Stimulated activated CD8-positive, alpha-beta memory T cell treated with anti-CD3 and anti-CD28 coated beads, Interleukin-12 subunit alpha, Interleukin-12 subunit beta, amount 100 ng/mL, for 24 hours (primary cell): Measurements from ENCODE around the gene CELF2.
"Not testable (repeated sequence)": the region's sequence is repeated elsewhere in the genome, so short reads cannot be mapped to it uniquely, and the experiment has no call there.

ENCODE experiments used
- DNase-seq: peaks from one replicate; pipeline ENCODE4 v3.0.0-alpha.2; 2020; ENCODE audit errors: extremely low read depth

CELF2 gene

DNA sequence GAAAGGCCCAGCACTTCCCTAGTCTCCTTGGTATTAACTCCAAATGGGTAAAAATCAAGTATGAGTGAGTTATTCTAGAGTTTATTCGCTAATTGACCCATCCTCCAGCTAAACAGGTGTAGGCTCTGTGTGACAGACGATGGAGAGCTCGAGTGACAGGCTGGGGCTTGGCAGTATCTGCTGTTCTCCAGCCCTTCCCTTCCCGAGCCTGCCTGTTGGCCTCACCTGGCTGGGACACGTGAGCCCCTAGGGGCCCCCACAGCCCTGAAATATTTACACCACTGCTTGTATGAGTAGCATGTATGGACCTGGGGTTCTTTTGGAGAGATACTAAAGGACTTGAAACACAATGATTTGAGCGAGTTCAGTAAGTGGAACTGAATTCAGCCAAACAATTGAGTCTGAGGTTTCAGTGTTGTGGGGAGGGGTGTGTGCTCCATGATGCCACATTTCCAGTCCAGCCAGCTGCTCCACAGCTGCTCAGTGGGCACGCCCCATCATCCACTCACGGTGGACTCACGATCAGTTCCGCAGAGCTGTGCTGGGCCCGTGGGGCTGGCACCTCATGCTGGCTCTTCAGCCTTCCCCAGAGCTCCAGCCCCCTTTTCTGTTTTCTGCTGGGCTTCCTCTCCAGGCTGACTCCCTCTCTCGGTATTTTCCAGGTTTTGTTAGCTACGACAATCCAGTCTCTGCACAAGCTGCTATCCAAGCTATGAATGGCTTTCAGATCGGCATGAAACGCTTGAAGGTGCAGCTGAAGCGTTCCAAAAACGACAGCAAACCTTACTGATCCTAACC, 310.8 kb downstream of the CELF2 start:
- DNase-seq, result no peak

DNA sequence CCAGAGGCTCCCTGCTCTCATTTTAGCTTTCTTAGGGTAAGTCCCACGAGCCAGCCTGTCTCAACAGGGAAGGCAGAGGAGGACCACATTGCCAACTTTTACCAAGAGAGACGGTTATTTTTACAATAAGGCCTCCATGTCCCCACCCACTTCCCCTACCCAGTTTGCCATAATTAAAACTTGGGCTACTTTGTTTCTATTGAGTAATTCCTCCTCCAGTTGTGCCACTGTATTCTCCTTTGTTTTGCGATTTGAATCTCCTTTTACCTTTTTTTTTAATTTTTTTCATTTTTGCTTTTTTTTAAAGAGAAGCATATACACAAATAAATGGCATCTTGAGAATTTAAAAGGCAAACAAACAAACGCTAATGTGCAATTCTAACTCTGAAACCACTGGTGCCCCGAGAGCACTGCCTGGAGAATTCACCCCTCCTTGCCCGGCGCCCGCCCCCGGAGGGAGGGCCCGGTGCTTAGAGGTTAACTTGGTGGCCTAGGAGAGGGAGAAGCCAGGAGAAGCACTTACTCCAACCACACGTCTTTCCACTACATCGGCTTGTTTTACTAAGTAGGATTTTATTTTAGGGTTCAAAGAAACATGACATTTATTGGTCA, 311.5 kb downstream of the CELF2 start:
- no peak for DNase-seq

DNA sequence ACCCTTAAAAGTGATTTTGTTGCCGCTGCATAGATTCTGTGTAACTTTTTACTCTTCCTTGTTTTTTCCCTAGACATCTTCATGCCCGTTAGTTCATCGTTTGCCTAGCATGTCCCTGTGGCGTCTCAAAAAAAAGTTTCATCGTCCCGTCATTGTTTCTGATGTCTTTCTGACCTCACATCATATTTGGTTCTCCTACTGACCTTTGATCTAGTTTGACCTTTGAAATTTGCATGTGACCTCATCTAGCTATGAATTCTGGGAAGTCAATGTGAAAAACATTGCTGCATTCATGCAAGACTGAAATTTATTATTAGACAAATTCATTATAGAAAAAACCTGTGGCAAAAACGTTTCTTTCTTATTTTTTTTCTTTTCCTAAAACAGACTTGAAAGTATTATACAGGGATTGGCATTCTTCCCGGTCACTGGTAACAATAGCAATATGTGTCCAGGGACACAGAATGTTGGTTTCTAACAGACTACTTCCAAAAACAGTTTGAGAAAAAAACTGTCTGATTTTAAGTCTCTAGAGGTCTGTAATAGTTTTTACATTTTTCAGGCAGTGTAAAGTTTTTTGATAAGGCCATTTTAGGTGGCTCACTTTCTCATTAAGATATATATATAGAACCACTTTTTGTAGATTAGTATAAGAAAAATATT, 312.8 kb downstream of the CELF2 start:
- DNase-seq, result no peak

DNA sequence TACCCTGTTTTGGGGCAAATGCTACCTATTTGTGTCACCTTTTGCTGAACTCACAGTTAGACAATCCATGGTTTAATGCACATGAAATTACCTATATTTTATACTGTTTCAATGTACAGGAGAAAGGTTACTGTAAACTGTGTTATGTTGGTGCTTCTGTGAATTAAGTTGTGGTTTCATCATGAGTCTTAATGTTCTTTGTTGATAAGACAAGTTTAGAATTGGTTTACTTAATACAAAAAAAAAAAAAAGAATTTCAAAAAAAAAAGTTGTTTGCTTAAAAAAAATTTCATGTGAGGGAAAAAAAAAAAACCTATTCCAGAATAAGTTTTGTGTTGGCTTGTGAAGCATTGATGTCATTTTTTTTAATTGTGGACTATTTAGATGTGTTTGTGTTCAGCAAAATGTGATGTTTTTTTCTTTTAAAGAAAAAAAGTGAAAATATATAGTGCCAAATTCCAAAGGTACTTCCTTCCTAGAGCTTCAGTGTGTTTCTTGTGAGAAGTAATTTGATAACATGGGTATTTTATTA, 313.4 kb downstream of the CELF2 start:
- no peak for DNase-seq

DNA sequence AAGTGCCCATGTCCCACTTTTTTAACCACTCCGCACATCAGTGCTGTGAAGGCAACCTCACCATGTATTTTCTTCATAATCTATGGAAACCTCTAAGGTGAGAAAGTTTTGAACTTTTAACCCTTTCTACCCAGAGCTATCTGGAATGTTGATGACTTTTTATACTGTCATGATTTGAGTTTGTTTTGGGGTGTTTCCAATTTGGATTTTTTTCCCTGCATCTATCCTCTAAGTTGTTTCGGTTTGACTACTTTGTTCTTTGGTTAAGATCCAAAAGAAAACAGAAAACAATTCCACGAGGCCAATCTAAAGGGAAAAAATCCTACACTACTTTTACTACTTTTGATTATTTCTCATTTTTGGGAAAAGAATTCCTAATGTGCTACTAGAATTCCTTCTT, 314.1 kb downstream of the CELF2 start:
- no peak for DNase-seq

DNA sequence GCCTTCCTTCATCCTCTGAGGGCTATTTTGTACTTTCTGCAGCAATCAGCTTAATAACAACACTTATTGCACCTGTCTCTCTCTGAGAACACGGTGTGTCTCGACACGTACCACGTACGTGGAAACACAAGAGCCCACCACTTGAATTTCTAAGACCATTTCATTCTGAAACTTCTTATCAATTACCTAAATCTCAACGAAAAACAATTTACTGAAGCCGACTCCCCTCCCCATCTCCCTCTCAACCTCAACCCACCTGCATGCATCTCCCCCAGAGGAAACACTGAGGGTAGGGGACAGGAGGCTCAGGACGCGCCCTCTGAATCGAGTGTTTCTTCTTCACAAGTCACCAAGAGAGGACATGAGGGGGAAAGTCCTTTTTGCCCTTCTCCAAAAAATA, 315.2 kb downstream of the CELF2 start:
- DNase-seq, result no peak

DNA sequence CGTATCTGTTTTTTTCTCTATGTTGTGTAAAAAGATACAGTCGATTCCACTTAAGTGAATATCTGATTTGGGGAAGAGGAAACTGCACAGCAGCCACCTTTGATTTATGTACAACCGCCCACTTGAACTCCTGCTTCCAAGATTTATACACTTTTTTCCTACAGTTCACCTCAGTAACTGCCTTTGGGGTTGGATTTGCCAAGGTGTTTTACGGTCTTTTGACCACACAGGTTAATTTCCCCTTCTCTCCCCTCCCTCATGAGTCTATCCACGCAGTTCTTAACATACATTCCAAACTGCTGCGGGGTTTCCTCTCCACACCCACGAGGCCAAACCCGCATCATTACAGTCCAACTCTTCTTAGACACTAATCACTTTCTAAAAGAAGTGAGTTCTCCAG, 316.8 kb downstream of the CELF2 start:
- no peak for DNase-seq

DNA sequence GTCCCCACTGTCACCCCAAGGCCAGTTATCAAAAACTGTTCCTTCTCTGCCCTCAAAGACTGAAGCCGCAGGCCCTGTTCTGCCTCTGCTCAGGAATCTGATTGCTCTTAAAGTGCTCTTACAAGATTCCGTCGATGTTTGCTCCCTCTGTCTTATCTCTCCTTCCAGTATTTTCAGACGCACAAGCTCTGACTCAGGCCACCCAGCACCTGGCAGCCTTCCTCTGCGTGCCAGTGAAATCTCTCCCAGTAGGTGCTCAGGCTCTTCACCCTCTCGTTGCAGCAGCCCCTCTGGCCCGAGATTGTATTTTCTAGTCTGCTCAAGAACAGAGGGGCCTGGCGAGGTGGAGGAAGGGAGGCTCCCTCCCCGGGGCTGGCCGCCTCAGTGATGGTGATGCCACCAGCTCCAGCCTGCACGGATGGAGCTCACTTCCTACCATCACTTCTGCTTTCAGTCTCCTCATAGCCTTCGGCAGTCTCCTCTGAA, 317.5 kb downstream of the CELF2 start:
- no peak for DNase-seq

DNA sequence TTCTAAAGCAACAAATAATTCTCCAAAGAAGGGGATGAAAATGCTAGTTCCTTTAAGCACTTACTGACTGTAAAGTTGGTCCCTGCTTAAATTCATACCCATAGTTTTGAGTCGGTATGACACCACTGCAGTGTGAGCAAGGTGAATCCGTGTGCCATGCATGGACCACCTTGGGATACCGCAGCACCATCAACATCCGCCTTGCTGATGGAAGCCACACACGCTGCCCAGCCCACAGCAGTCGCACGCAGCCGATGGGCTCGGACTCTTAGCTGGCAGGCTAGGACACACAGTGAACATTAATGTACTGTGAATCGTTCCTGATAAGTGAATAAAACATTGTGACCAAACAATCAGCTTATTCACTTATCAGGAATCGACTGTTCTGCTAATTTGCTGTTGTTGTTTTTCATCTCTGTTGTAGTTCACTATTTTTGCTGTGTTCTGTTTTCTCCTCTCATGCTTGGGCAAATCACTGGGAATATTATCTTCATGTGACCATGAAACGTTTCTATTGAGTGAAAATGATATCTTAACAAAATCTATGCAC, 318.3 kb downstream of the CELF2 start:
- no peak for DNase-seq

DNA sequence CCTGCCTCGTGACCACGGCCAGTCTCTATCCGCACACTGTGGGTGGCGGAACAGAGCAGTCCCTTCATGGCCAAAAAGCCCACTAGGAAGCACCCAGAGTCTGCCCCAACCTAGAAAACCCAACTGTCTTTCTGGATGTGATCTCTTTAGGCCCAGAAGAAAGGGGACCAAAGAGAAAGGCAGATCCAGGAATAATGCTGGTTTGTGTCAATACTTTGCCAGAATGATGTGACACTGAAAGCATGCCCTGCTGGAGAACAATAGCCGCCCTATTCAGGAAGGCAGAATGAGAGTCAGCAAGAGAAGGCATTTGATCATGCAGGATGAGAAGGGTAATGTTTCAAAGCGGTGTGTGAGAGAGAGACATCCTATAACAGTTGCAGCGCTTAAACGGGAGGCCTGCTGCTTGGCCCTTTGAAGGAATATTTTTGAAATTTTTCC, 319.1 kb downstream of the CELF2 start:
- DNase-seq, result no peak

DNA sequence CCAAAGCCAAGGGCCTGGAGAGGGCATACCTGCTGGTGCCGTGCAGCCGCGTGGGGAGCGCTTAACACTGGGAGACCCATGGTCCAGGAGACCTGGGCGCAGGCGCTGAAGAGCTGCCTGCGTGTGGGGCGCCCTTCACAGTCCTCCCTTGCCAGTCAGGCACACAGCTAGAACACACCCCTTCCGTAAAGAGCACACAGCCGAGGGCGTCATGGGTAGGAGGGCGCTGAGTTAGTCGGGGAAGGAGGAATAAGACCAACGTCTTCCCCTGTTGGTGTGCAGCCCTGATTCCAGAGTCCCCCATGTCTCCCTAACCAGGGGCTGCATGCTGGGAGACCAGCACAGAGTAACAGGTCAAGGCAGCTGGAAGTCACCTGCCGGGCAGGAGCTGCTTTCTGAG, 319.8 kb downstream of the CELF2 start:
- DNase-seq, result no peak

DNA sequence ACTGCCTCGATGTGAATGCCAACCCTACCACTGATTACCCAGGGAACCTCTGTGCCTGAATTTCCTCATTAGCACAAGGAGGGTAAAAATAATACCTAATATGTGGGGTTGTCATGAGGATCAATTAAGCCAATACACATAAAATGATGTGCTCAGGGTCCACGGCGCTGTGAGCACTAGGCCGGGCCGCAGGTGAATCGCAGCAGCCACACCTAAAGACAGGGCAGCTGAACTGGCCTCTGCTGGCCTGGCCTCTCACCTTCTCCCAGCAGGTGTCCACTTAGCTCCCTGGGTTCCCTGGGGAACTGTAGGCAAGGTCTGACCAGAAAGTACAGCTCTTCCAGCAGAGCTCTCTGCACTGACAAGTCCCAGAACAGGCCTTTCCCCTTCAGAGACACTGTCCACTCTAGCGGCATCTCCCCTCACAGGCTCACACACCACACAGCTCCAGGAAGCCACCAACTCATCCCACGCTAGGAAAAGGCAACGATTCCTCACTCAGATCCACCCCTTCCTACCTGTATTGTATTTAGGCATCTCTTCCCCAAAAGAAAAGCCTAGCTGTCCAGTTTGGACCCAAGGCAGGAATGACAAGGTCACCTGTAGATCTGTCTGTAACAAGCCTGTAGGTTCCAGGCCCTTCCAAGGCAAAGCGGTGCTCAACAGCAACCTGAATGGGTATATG, 320.6 kb downstream of the CELF2 start:
- DNase-seq, result no peak

DNA sequence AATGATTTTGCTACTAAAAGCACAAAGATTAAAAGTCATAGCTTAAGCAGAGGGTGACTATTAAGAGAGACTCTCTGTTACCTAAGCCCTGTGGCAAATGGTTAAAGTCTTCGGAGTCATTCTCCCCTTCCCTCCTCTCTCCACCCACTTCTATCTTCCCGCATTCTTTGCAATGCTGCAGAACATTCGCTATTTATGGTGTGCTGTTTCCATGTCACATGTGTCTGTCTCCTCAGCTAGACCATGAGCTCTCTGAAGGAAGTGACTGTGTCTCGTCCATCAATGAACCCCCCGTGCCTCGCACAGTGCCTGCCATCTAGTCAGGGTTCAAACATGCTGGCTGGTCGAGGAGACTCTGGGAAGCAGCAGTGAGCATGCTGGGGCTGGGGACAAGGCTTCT, 321.3 kb downstream of the CELF2 start:
- DNase-seq, result no peak

DNA sequence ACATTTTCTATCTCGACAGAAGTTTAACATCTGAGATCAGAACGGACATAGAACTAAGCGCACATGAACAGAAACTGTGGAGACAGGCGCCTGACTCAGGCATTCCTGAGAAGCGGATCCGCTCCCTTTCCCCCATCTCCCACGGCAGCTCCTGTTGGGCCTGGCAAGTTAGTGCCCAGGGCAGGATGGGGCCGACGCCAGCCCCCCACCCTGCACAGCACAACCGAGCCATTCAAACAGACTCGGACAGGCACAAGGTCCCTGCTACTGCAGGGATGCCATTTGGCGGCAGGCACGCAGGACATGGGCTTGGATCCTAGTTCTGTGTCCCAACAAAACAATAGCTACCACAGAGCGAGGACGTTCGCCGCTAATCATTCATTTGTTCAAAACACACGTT, 322.0 kb downstream of the CELF2 start:
- no peak for DNase-seq

DNA sequence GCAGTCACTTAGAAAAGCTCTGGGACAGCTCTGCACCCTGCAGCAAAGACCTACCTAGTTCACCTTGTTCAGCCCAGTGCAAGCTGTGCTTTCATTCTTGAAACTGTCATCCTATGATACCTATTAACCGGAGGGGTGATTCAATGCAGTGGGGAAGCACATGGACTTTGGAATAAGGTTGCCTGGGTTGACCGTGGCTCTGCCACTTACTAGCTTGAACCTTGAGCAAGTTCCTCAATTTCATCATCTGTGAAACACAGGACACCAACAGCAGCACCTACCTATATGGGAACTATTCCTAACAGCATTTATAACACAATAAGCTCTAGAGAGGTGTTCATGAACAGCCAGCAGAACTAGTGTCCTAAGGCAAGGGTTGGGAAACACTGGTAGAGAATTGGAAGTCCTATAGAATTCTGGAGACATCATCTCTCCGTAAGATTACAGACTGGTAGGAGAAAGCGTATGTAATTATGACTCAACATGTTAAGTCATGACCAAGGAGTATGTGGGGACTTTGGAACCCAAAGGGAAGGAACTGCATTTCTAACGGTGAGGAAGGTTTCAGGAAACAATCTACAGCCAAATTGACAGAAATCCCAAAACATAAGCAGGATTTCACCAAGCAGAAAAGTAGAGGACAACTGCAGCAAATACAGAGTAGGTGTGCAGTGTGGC, 323.8 kb downstream of the CELF2 start:
- DNase-seq, result no peak

DNA sequence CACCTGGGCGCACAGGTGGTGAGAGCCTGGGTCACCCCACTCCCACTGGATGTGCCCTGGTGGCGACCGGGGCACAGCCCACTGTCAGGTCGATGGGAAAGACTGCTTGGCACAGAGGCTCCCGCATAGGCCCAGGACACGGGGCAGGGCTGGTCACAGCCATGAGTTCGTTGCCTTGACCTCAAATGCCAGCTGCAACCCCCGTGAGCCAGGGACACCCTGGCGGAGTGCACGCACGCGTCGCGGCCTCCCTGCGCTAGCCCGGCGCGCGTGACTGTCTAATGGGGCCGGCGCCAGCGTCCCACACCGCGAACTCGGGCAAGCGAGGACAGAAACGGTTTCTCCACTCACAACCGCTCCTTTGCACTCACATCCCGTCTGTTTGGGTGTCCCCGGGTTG, 326.4 kb downstream of the CELF2 start:
- no peak for DNase-seq

DNA sequence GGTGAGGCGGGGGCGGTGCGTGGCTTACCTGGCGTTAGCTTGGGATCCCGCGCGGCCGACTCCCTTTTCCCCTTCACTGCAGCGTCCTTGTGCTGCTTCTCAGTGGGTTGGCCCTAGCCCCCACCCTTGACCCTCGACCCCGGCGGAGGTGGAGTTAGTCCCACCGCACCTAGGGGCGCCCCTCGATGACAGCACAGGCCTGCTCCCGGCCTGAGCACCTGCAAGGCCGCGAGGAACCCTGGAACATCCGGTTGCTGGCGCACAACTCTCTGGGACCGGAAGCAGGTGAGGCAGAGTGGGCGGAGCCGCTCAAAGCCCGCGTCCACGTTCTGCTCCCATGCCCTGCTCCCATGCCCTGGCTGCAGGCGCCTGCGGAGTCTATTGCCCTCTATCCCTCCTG, 326.9 kb downstream of the CELF2 start:
- no peak for DNase-seq

DNA sequence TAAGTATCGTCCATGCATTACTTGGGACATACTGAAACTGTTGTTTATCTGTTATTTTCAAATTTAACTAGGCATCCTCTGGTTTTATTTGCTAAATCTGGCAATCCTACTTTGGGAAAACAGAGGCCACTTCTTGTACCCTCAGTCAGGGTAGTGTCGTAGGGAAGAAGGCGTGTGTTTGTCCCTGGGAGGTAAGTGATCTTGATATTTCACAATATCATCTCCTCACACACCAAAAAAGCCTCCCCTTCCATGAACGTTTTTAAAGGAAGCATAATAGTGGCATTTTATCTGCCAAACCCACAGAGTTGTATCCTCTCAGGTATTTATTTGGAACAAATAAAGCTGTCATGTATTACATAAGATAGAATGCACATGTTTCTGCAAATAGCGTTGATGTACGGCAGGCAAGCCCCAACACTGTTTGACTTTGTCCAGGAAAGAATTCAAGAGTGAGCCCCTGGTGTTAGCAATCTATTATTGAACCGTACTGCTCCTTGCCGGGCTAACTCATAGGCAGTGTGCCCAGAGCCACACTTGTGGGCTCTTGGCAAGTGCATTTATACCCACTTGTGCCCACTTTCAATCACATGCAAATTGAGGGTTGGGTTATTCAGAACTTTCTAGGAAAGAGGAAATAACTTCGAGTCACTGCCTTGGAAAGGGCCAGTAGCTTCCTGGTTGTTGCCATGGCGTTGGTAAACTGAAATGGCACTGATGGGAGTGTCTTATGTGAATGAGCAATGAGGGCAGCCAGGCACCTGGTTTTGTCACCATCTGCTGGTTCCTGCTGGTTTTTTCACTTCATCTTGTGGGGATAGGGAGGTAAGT, 327.8 kb downstream of the CELF2 start:
- DNase-seq, result no peak

DNA sequence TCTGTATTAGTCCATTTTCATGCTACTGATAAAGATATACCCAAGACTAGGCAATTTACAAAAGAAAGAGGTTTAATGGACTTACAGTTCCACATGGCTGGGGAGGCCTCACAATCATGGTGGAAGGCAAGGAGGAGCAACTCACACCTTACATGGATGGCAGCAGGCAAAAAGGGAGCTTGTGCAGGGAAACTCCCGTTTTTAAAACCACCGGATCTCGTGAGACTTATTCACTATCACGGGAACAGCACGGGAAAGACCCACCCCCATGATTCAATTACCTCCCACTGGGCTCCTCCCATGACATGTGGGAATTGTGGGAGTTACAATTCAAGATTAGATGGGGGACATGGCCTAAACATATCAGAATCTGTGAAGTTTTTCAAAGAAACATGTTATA, 329.9 kb downstream of the CELF2 start:
- not testable (repeated sequence) for DNase-seq

DNA sequence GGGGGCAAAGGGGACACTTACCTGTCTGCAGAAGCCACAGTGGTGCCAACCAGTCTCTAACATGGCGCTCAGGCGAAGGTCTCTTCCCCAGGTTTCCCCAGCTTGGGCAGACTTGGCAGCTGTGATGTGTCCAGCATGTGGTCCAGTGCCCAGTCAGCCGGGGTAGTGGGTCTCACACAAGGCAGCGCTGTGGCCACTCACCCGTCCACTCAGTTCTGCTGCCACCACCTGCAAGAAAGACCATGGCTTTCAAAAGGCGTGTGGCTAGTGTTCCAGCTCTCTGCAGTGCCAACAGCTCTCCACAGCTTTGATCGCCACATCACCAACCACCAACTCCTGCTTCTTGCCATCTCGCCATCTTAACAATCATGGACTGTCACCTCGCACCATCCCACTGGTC, 334.1 kb downstream of the CELF2 start:
- DNase-seq, result no peak
